ENCODE measurements around the gene SP110. TPM values are rescaled to one million over a fixed set of nuclear protein-coding genes. Genes with fewer than 3 reads are reported as not detected.

Gene SP110
- total and polyA plus RNA-seq, 2 donors (not counting 1 experiment from before 2014, with no cell fraction given) = 162 to 280 TPM

GRCh38 chr2:230226051-230226551 lies 6.3 kb upstream of the SP110 start:
- H2AFZ ChIP-seq (ENCODE audit: insufficient read depth, low read depth, low read length, poor library complexity, severe bottlenecking) = peak overlapping the region; percentile 67
- no peaks in the 10 kb centered on the region for H4K20me1 ChIP-seq (ENCODE audit: control insufficient read depth, insufficient read depth, low read length, poor library complexity, severe bottlenecking)
- peak overlapping the region; percentile 96 for H3K27ac Mint-ChIP-seq
- 11% methylated on average over 2 of the region's 4 CpGs for WGBS (ENCODE audit: insufficient coverage)
- POLR2A ChIA-PET = interaction anchor here (0.5 to 2.3 kb wide), 7 partner anchors 9 to 364 kb away, joined by 3 to 7 read pairs (median 4); no protein-coding TSS in a partner anchor
- H3K4me1 ChIP-seq (ENCODE audit: control insufficient read depth in 2 of 2, insufficient read depth in 2 of 2, low read length in 2 of 2) = peaks cover 54 to 76% of the 10 kb centered on the region in 2 donors
- DNase-seq (peak; percentile 86), ATAC-seq (ENCODE audit: low read depth) (peak; percentile 69)
- H3K27me3 Mint-ChIP-seq = no peaks in the 10 kb centered on the region
- peaks cover 4% of the 10 kb centered on the region for H3K9me3 Mint-ChIP-seq (ENCODE audit: insufficient read depth)
- intact Hi-C loops (cut with micrococcal nuclease) = loop anchor here (1.0 to 5.0 kb wide), 6 partner anchors 8 to 386 kb away; no protein-coding TSS in a partner anchor
- peaks cover 79% of the 10 kb centered on the region for H3K79me2 ChIP-seq (ENCODE audit: control insufficient read depth, insufficient read depth, low read length)
- peak overlapping the region; percentile 81 for H3K4me2 ChIP-seq (replicated peaks; ENCODE audit: low read depth, low read length, poor library complexity, severe bottlenecking)
- H3K4me3 Mint-ChIP-seq = peak overlapping the region; percentile 88
- peak overlapping the region; percentile 73 for H3K9ac ChIP-seq (ENCODE audit: low read length)
- CTCF ChIA-PET = interaction anchor here (0.7 to 4.9 kb wide), 4 partner anchors 9 to 32 kb away, joined by 3 to 44 read pairs (median 5); no protein-coding TSS in a partner anchor
- peaks cover 3 to 11% (median 7%) of the 10 kb centered on the region in 3 donors for H3K9me3 ChIP-seq (ENCODE audit: control extremely low read depth in 1 of 3, control insufficient read depth in 2 of 3, insufficient read depth in 1 of 3, low read length in 2 of 3)
- H3K27me3 ChIP-seq (replicated peaks in 1 of 4; ENCODE audit: control extremely low read depth in 1 of 4, control insufficient read depth in 3 of 4, insufficient read depth in 4 of 4, low read length in 3 of 4) = no peaks in the 10 kb centered on the region
- peak overlapping the region; percentile 51 to 96 (median 72) for H3K4me3 ChIP-seq (ENCODE audit: control extremely low read depth in 1 of 5, extremely low read depth in 1 of 5, insufficient read depth in 1 of 5, low read depth in 2 of 5, low read length in 4 of 5)
- peaks cover 7 to 15% of the 10 kb centered on the region in 2 experiments for H3K36me3 ChIP-seq (replicated peaks in 1 of 2; ENCODE audit: control extremely low read depth in 1 of 2, control insufficient read depth in 1 of 2, extremely low read depth in 1 of 2, insufficient read depth in 2 of 2, low read length in 1 of 2)
- H3K4me1 Mint-ChIP-seq = peaks cover 81% of the 10 kb centered on the region
- H3K27ac ChIP-seq (ENCODE audit: low read length in 2 of 2) = peak overlapping the region; percentile 86 to 87
- TF ChIP-seq EZH2 (IDR thresholded peaks at IDR 0.05; ENCODE audit: borderline replicate concordance, insufficient read depth, low read depth, low read length, poor library complexity, severe bottlenecking) (no peak), CTCF (IDR thresholded peaks at IDR 0.05) (no peak)

GRCh38 chr2:230225486-230225885 lies 5.7 kb upstream of the SP110 start, which contains the start of gene SP140:
TSS of gene SP140 (plus strand) at chr2:230225736. CDS start at chr2:230225845, 109 bp downstream.
- Histone ChIP-seq H3K4me2 (replicated peaks; ENCODE audit: low read depth, low read length, poor library complexity, severe bottlenecking) (peak within 1 kb of the TSS; percentile 81), H3K9ac (ENCODE audit: low read length) (peak within 1 kb of the TSS; percentile 73)
- H3K27me3 Mint-ChIP-seq = no peaks in the 10 kb centered on the region

More at GRCh38 chr2:230225486-230225885, 5.7 kb upstream of the SP110 start, which contains the start of gene SP140:
- peak within 1 kb of the TSS; percentile 67 for H2AFZ ChIP-seq (ENCODE audit: insufficient read depth, low read depth, low read length, poor library complexity, severe bottlenecking)
- peak within 1 kb of the TSS; percentile 86 to 87 for H3K27ac ChIP-seq (ENCODE audit: low read length in 2 of 2)
- POLR2A ChIA-PET = interaction anchor here (0.5 to 2.3 kb wide), 7 partner anchors 8 to 365 kb away, joined by 3 to 7 read pairs (median 4); no protein-coding TSS in a partner anchor
- H3K36me3 ChIP-seq (replicated peaks in 1 of 2; ENCODE audit: control extremely low read depth in 1 of 2, control insufficient read depth in 1 of 2, extremely low read depth in 1 of 2, insufficient read depth in 2 of 2, low read length in 1 of 2) = peaks cover 1 to 9% of the 10 kb centered on the region in 2 experiments
- H3K27ac Mint-ChIP-seq = peak within 1 kb of the TSS; percentile 96
- peaks cover 58 to 74% of the 10 kb centered on the region in 2 donors for H3K4me1 ChIP-seq (ENCODE audit: control insufficient read depth in 2 of 2, insufficient read depth in 2 of 2, low read length in 2 of 2)
- peaks cover 79% of the 10 kb centered on the region for H3K79me2 ChIP-seq (ENCODE audit: control insufficient read depth, insufficient read depth, low read length)
- no peaks in the 10 kb centered on the region for H3K27me3 ChIP-seq (replicated peaks in 1 of 4; ENCODE audit: control extremely low read depth in 1 of 4, control insufficient read depth in 3 of 4, insufficient read depth in 4 of 4, low read length in 3 of 4)
- 6% methylated on average over 4 of the region's 8 CpGs for WGBS (ENCODE audit: insufficient coverage)
- peak; percentile 91 for DNase-seq
- peaks cover 76% of the 10 kb centered on the region for H3K4me1 Mint-ChIP-seq
- H3K4me3 Mint-ChIP-seq = peak within 1 kb of the TSS; percentile 88
- no peaks in the 10 kb centered on the region for H4K20me1 ChIP-seq (ENCODE audit: control insufficient read depth, insufficient read depth, low read length, poor library complexity, severe bottlenecking)
- CTCF ChIA-PET = interaction anchor here (0.7 to 4.9 kb wide), 4 partner anchors 8 to 32 kb away, joined by 3 to 44 read pairs (median 5); no protein-coding TSS in a partner anchor
- peaks cover 1 to 5% (median 3%) of the 10 kb centered on the region in 3 donors for H3K9me3 ChIP-seq (ENCODE audit: control extremely low read depth in 1 of 3, control insufficient read depth in 2 of 3, insufficient read depth in 1 of 3, low read length in 2 of 3)
- TF ChIP-seq EZH2 (IDR thresholded peaks at IDR 0.05; ENCODE audit: borderline replicate concordance, insufficient read depth, low read depth, low read length, poor library complexity, severe bottlenecking) (no peak), CTCF (IDR thresholded peaks at IDR 0.05) (no peak)
- intact Hi-C loops (cut with micrococcal nuclease) = loop anchor here (1.0 to 5.0 kb wide), 5 partner anchors 20 to 487 kb away; partner anchors contain the start of genes CAB39 and SP100
- no peaks in the 10 kb centered on the region for H3K9me3 Mint-ChIP-seq (ENCODE audit: insufficient read depth)
- ATAC-seq (ENCODE audit: low read depth) = peak; percentile 77
- peak within 1 kb of the TSS; percentile 51 to 96 (median 72) for H3K4me3 ChIP-seq (ENCODE audit: control extremely low read depth in 1 of 5, extremely low read depth in 1 of 5, insufficient read depth in 1 of 5, low read depth in 2 of 5, low read length in 4 of 5)

Data from B cell (primary cell).